ENCODE results near the gene ABHD12B. TPM values are rescaled to one million over a fixed set of nuclear protein-coding genes. Genes with fewer than 3 reads are reported as not detected.

Gene ABHD12B
- total and polyA plus RNA-seq, 2 experiments from 2014 or later: 9.0 to 52.8 TPM

DNA sequence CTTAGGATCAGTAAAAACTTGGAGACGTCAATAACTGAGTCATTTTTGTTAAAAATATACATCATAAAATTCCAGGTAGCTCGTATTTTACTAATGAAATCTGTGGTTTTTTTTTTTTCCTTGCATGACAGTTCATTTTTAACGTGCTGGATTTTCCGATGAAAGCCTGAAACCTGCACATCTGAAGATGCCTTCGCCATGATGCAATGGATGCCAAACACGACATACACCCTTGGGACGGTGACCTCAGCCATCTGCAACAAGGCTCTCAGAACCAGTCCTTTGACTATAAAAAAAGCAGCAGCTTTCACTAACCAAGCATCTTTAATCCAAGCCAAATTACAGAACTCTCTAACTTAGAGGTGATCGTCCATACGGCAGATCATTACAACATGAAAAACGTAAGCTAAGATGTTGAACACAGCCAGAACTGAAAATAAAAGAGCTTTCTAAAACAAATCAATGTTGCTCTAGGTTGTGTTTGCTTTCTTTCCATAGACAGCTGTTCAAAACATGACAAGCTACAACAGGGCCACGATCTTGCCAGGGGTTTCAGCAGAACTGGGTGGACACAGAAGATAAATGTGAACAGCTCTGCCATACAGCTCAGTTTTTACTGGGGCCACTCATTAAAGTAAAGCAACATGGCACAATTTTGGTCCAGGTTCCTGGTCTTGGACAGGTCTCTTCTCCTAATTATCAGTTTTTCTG, 48.6 kb upstream of the ABHD12B start:
- peaks cover 3% of the 10 kb centered on the region; the same call in 2 of the 3 replicates for H3K36me3 Mint-ChIP-seq (ENCODE audit: low read depth)
- peaks cover 85% of the 10 kb centered on the region for H3K27me3 ChIP-seq (ENCODE audit: insufficient read depth)
- H3K27ac Mint-ChIP-seq: no peak overlapping the region
- peaks cover 59% of the 10 kb centered on the region for H3K4me1 ChIP-seq (ENCODE audit: insufficient read depth)
- ATAC-seq (no peak), DNase-seq (ENCODE audit: low spot score) (no peak)
- peaks cover 28% of the 10 kb centered on the region for H3K27me3 Mint-ChIP-seq (ENCODE audit: insufficient read depth, low read depth, poor library complexity)
- peak overlapping the region; percentile 33 for H3K4me2 ChIP-seq
- H2AFZ ChIP-seq: no peak overlapping the region
- no peaks in the 10 kb centered on the region for H3K36me3 ChIP-seq (ENCODE audit: insufficient read depth)
- peaks cover 55% of the 10 kb centered on the region for H3K4me1 Mint-ChIP-seq
- 0 out of 2 replicates have a peak, but pooled peaks cover 3% of the 10 kb centered on the region for H3F3A ChIP-seq (replicated peaks; ENCODE audit: low read depth)
- no peaks in the 10 kb centered on the region; the same call in 2 of the 3 replicates for H3K9me3 Mint-ChIP-seq
- no peak overlapping the region for H3K27ac ChIP-seq (ENCODE audit: low read depth)
- H3K79me2 ChIP-seq (replicated peaks; ENCODE audit: insufficient read depth): peaks cover 39% of the 10 kb centered on the region
- TF ChIP-seq JUNB (IDR thresholded peaks at IDR 0.05; ENCODE audit: unreplicated experiment): no peak
- no peak for TF ChIP-seq NANOG (IDR thresholded peaks at IDR 0.05; ENCODE audit: borderline replicate concordance)
- TF ChIP-seq ZNF114 (CRISPR knock-in tag; IDR thresholded peaks at IDR 0.05): no peak
- TF ChIP-seq STAT1 (IDR thresholded peaks at IDR 0.05; ENCODE audit: unreplicated experiment): no peak
- TF ChIP-seq, protein P1, sequence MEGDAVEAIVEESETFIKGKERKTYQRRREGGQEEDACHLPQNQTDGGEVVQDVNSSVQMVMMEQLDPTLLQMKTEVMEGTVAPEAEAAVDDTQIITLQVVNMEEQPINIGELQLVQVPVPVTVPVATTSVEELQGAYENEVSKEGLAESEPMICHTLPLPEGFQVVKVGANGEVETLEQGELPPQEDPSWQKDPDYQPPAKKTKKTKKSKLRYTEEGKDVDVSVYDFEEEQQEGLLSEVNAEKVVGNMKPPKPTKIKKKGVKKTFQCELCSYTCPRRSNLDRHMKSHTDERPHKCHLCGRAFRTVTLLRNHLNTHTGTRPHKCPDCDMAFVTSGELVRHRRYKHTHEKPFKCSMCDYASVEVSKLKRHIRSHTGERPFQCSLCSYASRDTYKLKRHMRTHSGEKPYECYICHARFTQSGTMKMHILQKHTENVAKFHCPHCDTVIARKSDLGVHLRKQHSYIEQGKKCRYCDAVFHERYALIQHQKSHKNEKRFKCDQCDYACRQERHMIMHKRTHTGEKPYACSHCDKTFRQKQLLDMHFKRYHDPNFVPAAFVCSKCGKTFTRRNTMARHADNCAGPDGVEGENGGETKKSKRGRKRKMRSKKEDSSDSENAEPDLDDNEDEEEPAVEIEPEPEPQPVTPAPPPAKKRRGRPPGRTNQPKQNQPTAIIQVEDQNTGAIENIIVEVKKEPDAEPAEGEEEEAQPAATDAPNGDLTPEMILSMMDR (conservative IDR thresholded peaks at IDR 0.05; ENCODE audit: low read depth in 2 of 2): no peak
- TF ChIP-seq EZH2phosphoT487 (IDR thresholded peaks at IDR 0.05; ENCODE audit: unreplicated experiment): no peak
- no peak for TF ChIP-seq ZNF462 (CRISPR knock-in tag; IDR thresholded peaks at IDR 0.05)
- no peak for TF ChIP-seq REST (IDR thresholded peaks at IDR 0.05; ENCODE audit: unreplicated experiment)
- TF ChIP-seq ETS1 (IDR thresholded peaks at IDR 0.05): no peak
- TF ChIP-seq ZNF331 (CRISPR knock-in tag; IDR thresholded peaks at IDR 0.05; ENCODE audit: low read depth): no peak
- TF ChIP-seq CREB1 (CRISPR knock-in tag; IDR thresholded peaks at IDR 0.05; ENCODE audit: low read depth): no peak
- H3K4me3 ChIP-seq: no peak overlapping the region
- H3K4me3 Mint-ChIP-seq: no peak overlapping the region
- H4K20me1 ChIP-seq (replicated peaks; ENCODE audit: insufficient read depth): peaks cover 41% of the 10 kb centered on the region
- H3K9me2 ChIP-seq (ENCODE audit: insufficient read depth): no peaks in the 10 kb centered on the region

Data from GM23338 (cell line).